Liver (tissue), 9 donors: ENCODE data around the gene GAS7. TPM values are rescaled to one million over a fixed set of nuclear protein-coding genes. Genes with fewer than 3 reads are reported as not detected.

Source experiments
- DNase-seq: peaks from one replicate; pipeline ENCODE4 v3.0.0-alpha.2; 2017; ENCODE audit warnings: low spot score
- H3K27ac ChIP-seq, 2 donors: one replicate each; pipeline ENCODE4 v1.7.0; 2013; ENCODE audit warnings: inconsistent platforms in 2 of 2, low read length in 2 of 2, control low read depth in 1 of 2, low read depth in 1 of 2, mild to moderate bottlenecking in 1 of 2
- H3K27me3 ChIP-seq, 4 donors: one replicate each; pipeline versions ENCODE4 v1.6.1 to v1.7.0; 2013; ENCODE audit warnings: low read length in 3 of 4, inconsistent platforms in 1 of 4, mild to moderate bottlenecking in 1 of 4, moderate library complexity in 1 of 4; ENCODE audit not compliant: control insufficient read depth in 4 of 4, insufficient read depth in 4 of 4
- H3K36me3 ChIP-seq, 4 donors: one replicate each; pipeline versions ENCODE4 v1.6.1 to v1.7.0; 2013; ENCODE audit warnings: low read length in 3 of 4, mild to moderate bottlenecking in 3 of 4, low read depth in 1 of 4, moderate library complexity in 1 of 4; ENCODE audit not compliant: control insufficient read depth in 4 of 4, insufficient read depth in 3 of 4
- H3K4me1 ChIP-seq, 4 donors: one replicate each; pipeline versions ENCODE4 v1.6.1 to v1.7.0; 2013; ENCODE audit warnings: low read length in 3 of 4, mild to moderate bottlenecking in 3 of 4, moderate library complexity in 1 of 4; ENCODE audit not compliant: control insufficient read depth in 4 of 4, insufficient read depth in 4 of 4
- H3K4me3 ChIP-seq, 3 donors: one replicate each; pipeline versions ENCODE4 v1.6.1 to v1.7.0; 2013; ENCODE audit warnings: low read length in 3 of 3, control low read depth in 1 of 3, low read depth in 1 of 3, mild to moderate bottlenecking in 1 of 3
- H3K9ac ChIP-seq, 2 donors: one replicate each; pipeline ENCODE4 v1.7.0; 2013; ENCODE audit warnings: low read length in 2 of 2, mild to moderate bottlenecking in 2 of 2, moderate library complexity in 2 of 2, control low read depth in 1 of 2, low read depth in 1 of 2
- H3K9me3 ChIP-seq, 4 donors: one replicate each; pipeline versions ENCODE4 v1.6.1 to v1.7.0; 2013; ENCODE audit warnings: low read length in 3 of 4; ENCODE audit not compliant: control insufficient read depth in 4 of 4
- ATF3 ChIP-seq: IDR thresholded peaks from 2 replicates; pipeline ENCODE4 v1.6.1; 2016; ENCODE audit warnings: antibody characterized with exemption
- CTCF ChIP-seq: fragments of 150-350 bp; IDR thresholded peaks from 2 replicates; pipeline ENCODE4 v1.5.1; 2017; ENCODE audit warnings: improper control_type of control experiment, low read depth, low read length; ENCODE audit not compliant: missing input control
- EGR1 ChIP-seq, 2 donors: IDR thresholded peaks; 2 replicates each; pipeline ENCODE4 v1.6.1; 2016 to 2018; ENCODE audit warnings: antibody characterized with exemption in 2 of 2, low read depth in 2 of 2
- FOXA1 ChIP-seq: IDR thresholded peaks from 2 replicates; pipeline ENCODE4 v1.6.1; 2016; ENCODE audit warnings: antibody characterized with exemption
- FOXA2 ChIP-seq: IDR thresholded peaks from 2 replicates; pipeline ENCODE4 v1.6.1; 2016; ENCODE audit warnings: antibody characterized with exemption
- GABPA ChIP-seq, 2 donors: IDR thresholded peaks in 1 of 2; conservative IDR thresholded peaks in 1 of 2; 2 replicates each; pipeline ENCODE4 v1.6.1; 2016; ENCODE audit warnings: antibody characterized with exemption in 2 of 2, mild to moderate bottlenecking in 1 of 2, moderate library complexity in 1 of 2
- HNF4A ChIP-seq, 2 donors: conservative IDR thresholded peaks; 2 replicates each; pipeline ENCODE4 v1.6.1; 2016; ENCODE audit warnings: antibody characterized with exemption in 2 of 2, mild to moderate bottlenecking in 2 of 2
- HNF4G ChIP-seq: IDR thresholded peaks from 2 replicates; pipeline ENCODE4 v1.6.1; 2016; ENCODE audit warnings: antibody characterized with exemption
- JUND ChIP-seq, 2 donors: IDR thresholded peaks; 2 replicates each; pipeline ENCODE4 v1.6.1; 2016; ENCODE audit warnings: antibody characterized with exemption in 2 of 2
- MAX ChIP-seq: IDR thresholded peaks from 2 replicates; pipeline ENCODE4 v1.6.1; 2016; ENCODE audit warnings: antibody characterized with exemption
- NR2F2 ChIP-seq: IDR thresholded peaks from 2 replicates; pipeline ENCODE4 v1.6.1; 2016; ENCODE audit warnings: antibody characterized with exemption
- RAD21 ChIP-seq, 2 donors: IDR thresholded peaks; 2 replicates each; pipeline ENCODE4 v1.6.1; 2016; ENCODE audit warnings: antibody characterized with exemption in 2 of 2, mild to moderate bottlenecking in 2 of 2
- REST ChIP-seq: IDR thresholded peaks from 2 replicates; pipeline ENCODE4 v1.6.1; 2016; ENCODE audit warnings: antibody characterized with exemption, mild to moderate bottlenecking
- RXRA ChIP-seq, 2 donors: IDR thresholded peaks; 2 replicates each; pipeline ENCODE4 v1.6.1; 2017 to 2018; ENCODE audit warnings: antibody characterized with exemption in 2 of 2, mild to moderate bottlenecking in 1 of 2
- SP1 ChIP-seq: IDR thresholded peaks from 2 replicates; pipeline ENCODE4 v1.6.1; 2018; ENCODE audit warnings: antibody characterized with exemption, mild to moderate bottlenecking
- TAF1 ChIP-seq: conservative IDR thresholded peaks from 2 replicates; pipeline ENCODE4 v1.6.1; 2016; ENCODE audit warnings: antibody characterized with exemption, mild to moderate bottlenecking
- YY1 ChIP-seq: IDR thresholded peaks from 2 replicates; pipeline ENCODE4 v1.6.1; 2016; ENCODE audit warnings: antibody characterized with exemption, mild to moderate bottlenecking
- ZBTB33 ChIP-seq: IDR thresholded peaks from 2 replicates; pipeline ENCODE4 v1.6.1; 2016; ENCODE audit warnings: antibody characterized with exemption
- WGBS: extraction: QIAGEN DNeasy Blood & Tissue Kit; methylation state at CpG from one replicate; pipeline ENCODE4 v1.1.7; 2013; 5-methylcytosine and 5-hydroxymethylcytosine counted together
- polyA plus RNA-seq, 2 donors: library from polyadenylated mRNA; stranded (reverse) in 1 of 2; unstranded in 1 of 2; fragments of 200-250 nt in 1 of 2; fragments of >200 nt in 1 of 2; fragmentation: Nextera tagmentation in 1 of 2; extraction: Ambion mirVana in 1 of 2; gene quantifications; one replicate each; pipeline versions ENCODE4 v1.2.1 to v1.2.3, GENCODE V29; 2013 to 2015
- total RNA-seq, 2 donors: library from RNA; depleted of rRNA; stranded (reverse); fragments of >200 nt; gene quantifications; one replicate each; pipeline ENCODE4 v1.2.3, GENCODE V29; 2014
- donor health status: healthy.
- donor health status: healthy.
- donor health status: healthy.
- donor health status: healthy.
- donor health status: healthy.

The GAS7 gene
- total and polyA plus RNA-seq, 4 donors: 0.79 to 6.1 (median 2.5) TPM

- DNase-seq: no peak
- Histone ChIP-seq H3K4me3 (no peak overlapping the region), H3K9me3 (peaks cover 0 to 1% (median 0%) of the 10 kb centered on the region in 4 donors), H3K27ac (no peak overlapping the region), H3K4me1 (no peaks in the 10 kb centered on the region), H3K36me3 (no peaks in the 10 kb centered on the region), H3K27me3 (peaks cover 0 to 3% (median 0%) of the 10 kb centered on the region in 4 donors), H3K9ac (no peak overlapping the region)
- 65% methylated on average over 5 of the region's 5 CpGs for WGBS
- no peak for TF ChIP-seq ATF3
- no peak for TF ChIP-seq HNF4A (conservative IDR thresholded peaks at IDR 0.05)
- no peak for TF ChIP-seq HNF4G
- TF ChIP-seq MAX: no peak
- no peak for TF ChIP-seq CTCF
- TF ChIP-seq JUND (IDR thresholded peaks at IDR 0.05): no peak
- TF ChIP-seq REST: no peak
- TF ChIP-seq FOXA2: no peak
- TF ChIP-seq RAD21 (IDR thresholded peaks at IDR 0.05): no peak
- TF ChIP-seq FOXA1: no peak
- TF ChIP-seq TAF1: no peak
- no peak for TF ChIP-seq RXRA (IDR thresholded peaks at IDR 0.05)
- no peak for TF ChIP-seq SP1
- TF ChIP-seq ZBTB33: no peak
- no peak for TF ChIP-seq YY1
- no peak for TF ChIP-seq NR2F2
- TF ChIP-seq GABPA (IDR thresholded peaks at IDR 0.05 in 1 of 2, conservative IDR thresholded peaks at IDR 0.05 in 1 of 2): no peak
- TF ChIP-seq EGR1 (IDR thresholded peaks at IDR 0.05; ENCODE audit: low read depth in 2 of 2): no peak
Measured at GRCh38 chr17:10075919-10076318, 122.5 kb downstream of the GAS7 start.
